SK-N-MC (cell line): ENCODE measurements around the gene BCS1L.

Experiments
- DNase-seq: peaks from one replicate; pipeline ENCODE4 v3.0.0-alpha.2; 2011; ENCODE audit warnings: low read depth, low spot score
- H3K27ac ChIP-seq: fragments of 200-600 bp; sonication (generic); 2 replicates; pipeline ENCODE4 v1.5.1; 2016; ENCODE audit warnings: mixed run types
- H3K36me3 ChIP-seq: fragments of 200-600 bp; sonication (generic); 2 replicates; pipeline ENCODE4 v1.6.1; 2017; ENCODE audit warnings: antibody characterized with exemption, low read length, mixed read lengths; ENCODE audit not compliant: insufficient read depth
- H3K4me3 ChIP-seq: fragments of 200-600 bp; sonication (generic); 2 replicates; pipeline ENCODE4 v1.5.1; 2016
- H3K9ac ChIP-seq: fragments of 200-600 bp; sonication (generic); 2 replicates; pipeline ENCODE4 v1.8.0; 2017; ENCODE audit warnings: mixed run types, mixed read lengths; ENCODE audit not compliant: insufficient read length
- H3K9me3 ChIP-seq: fragments of 200-600 bp; sonication (generic); 2 replicates; pipeline ENCODE4 v1.6.1; 2017; ENCODE audit warnings: low read depth, mild to moderate bottlenecking, antibody characterized with exemption, low read length, moderate library complexity, mixed read lengths
- EZH2 ChIP-seq: fragments of 200-600 bp; sonication (generic); IDR thresholded peaks from one replicate; pipeline ENCODE4 v1.6.1; 2017; ENCODE audit warnings: antibody characterized with exemption
- FOXP2 ChIP-seq: optimal IDR thresholded peaks from 2 replicates; pipeline ENCODE3; 2011; ENCODE audit warnings: mild to moderate bottlenecking, moderate library complexity; ENCODE audit not compliant: insufficient read depth; ENCODE audit errors: extremely low read length, control extremely low read depth
- POLR2AphosphoS5 ChIP-seq: IDR thresholded peaks from 2 replicates; pipeline ENCODE4 v1.6.1; 2012; ENCODE audit warnings: mild to moderate bottlenecking, low read depth, low read length, borderline replicate concordance

The BCS1L gene

GRCh38 chr2:218701806-218702205, 42.3 kb downstream of the BCS1L start:
- Histone ChIP-seq H3K9me3 (no peaks in the 10 kb centered on the region), H3K9ac (no peak overlapping the region), H3K4me3 (no peak overlapping the region), H3K36me3 (no peaks in the 10 kb centered on the region; the same call in 1 of the 2 replicates), H3K27ac (no peak overlapping the region)
- no peak for DNase-seq
- TF ChIP-seq EZH2, result no peak

- Histone ChIP-seq H3K4me3 (no peak overlapping the region), H3K27ac (no peak overlapping the region), H3K9me3 (no peaks in the 10 kb centered on the region), H3K9ac (no peak overlapping the region), H3K36me3 (no peaks in the 10 kb centered on the region; the same call in 1 of the 2 replicates)
- DNase-seq, result no peak
- TF ChIP-seq POLR2AphosphoS5 (no peak), EZH2 (no peak), FOXP2 (no peak)
These were observed 43.9 kb downstream of the BCS1L start for GRCh38 chr2:218703341-218703740.

- Histone ChIP-seq H3K9ac (no peak overlapping the region), H3K9me3 (no peaks in the 10 kb centered on the region), H3K36me3 (no peaks in the 10 kb centered on the region; the same call in 1 of the 2 replicates), H3K27ac (no peak overlapping the region), H3K4me3 (no peak overlapping the region)
- TF ChIP-seq FOXP2, result no peak
- TF ChIP-seq POLR2AphosphoS5, result no peak
- TF ChIP-seq EZH2, result no peak
- no peak for DNase-seq
These were observed 48.6 kb downstream of the BCS1L start for GRCh38 chr2:218708086-218708485.

GRCh38 chr2:218709908-218710307, 50.4 kb downstream of the BCS1L start:
- no peak for DNase-seq

DNA sequence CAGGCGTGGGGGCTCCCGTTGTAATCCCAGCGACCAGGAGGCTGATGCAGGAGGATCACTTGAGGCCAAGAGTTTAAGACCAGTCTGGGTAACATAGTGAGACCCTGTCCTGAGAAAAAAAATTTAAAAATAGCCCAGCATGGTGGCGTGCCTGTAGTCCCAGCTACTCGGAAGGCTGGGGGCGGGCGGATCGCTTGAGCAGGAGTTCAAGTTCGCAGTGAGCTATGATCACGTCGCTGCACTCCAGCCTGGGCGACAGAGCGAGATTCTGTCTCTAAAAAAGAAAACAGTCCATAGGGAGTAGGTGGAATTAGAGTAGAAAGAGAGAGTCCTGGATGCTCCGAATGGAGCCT, 50.8 kb downstream of the BCS1L start:
- DNase-seq, result no peak
- H3K36me3 ChIP-seq, result peaks cover 9% of the 10 kb centered on the region
- no peak overlapping the region for H3K27ac ChIP-seq
- H3K9me3 ChIP-seq, result no peaks in the 10 kb centered on the region
- no peak overlapping the region for H3K9ac ChIP-seq
- H3K4me3 ChIP-seq, result peak overlapping the region; percentile 100
- TF ChIP-seq FOXP2, result no peak
- no peak for TF ChIP-seq POLR2AphosphoS5
- TF ChIP-seq EZH2, result no peak

More at GRCh38 chr2:218709908-218710307, 50.4 kb downstream of the BCS1L start:
- TF ChIP-seq POLR2AphosphoS5 (no peak), EZH2 (no peak), FOXP2 (no peak)
- no peak overlapping the region for H3K27ac ChIP-seq
- H3K9me3 ChIP-seq, result no peaks in the 10 kb centered on the region
- H3K36me3 ChIP-seq, result peaks cover 7% of the 10 kb centered on the region
- H3K4me3 ChIP-seq, result peak overlapping the region; percentile 100
- no peak overlapping the region for H3K9ac ChIP-seq

- H3K9me3 ChIP-seq, result no peaks in the 10 kb centered on the region
- H3K36me3 ChIP-seq, result peaks cover 15% of the 10 kb centered on the region
- peak within 1 kb of the TSS; percentile 100 for H3K4me3 ChIP-seq
- TF ChIP-seq FOXP2, result no peak
- peak; percentile 92 for TF ChIP-seq POLR2AphosphoS5
- peak within 1 kb of the TSS; percentile 83 for H3K27ac ChIP-seq
- peak; percentile 78 for DNase-seq
- H3K9ac ChIP-seq, result peak within 1 kb of the TSS; percentile 95
These were observed 51.4 kb downstream of the BCS1L start, which contains the start of gene TTLL4 for GRCh38 chr2:218710687-218711549. Gene TTLL4, plus strand, starts transcription at chr2:218710835. Its CDS starts 26,842 bp downstream, at chr2:218737677.

GRCh38 chr2:218711550-218711929, 52.1 kb downstream of the BCS1L start:
- H3K9me3 ChIP-seq, result no peaks in the 10 kb centered on the region
- H3K36me3 ChIP-seq, result peaks cover 19% of the 10 kb centered on the region
- no peak for DNase-seq
- H3K27ac ChIP-seq, result peak overlapping the region; percentile 83
- peak overlapping the region; percentile 95 for H3K9ac ChIP-seq
- peak overlapping the region; percentile 100 for H3K4me3 ChIP-seq
- TF ChIP-seq EZH2 (no peak), FOXP2 (no peak), POLR2AphosphoS5 (no peak)
